DOHH2 (cell line): ENCODE data around the gene SP7.

Experiments used
- H3F3A ChIP-seq: fragments of 200-600 bp; sonication (generic), shearing (Covaris generic); 2 replicates; pipeline ENCODE4 v1.6.0; 2016; ENCODE audit warnings: antibody characterized with exemption, mild to moderate bottlenecking; ENCODE audit not compliant: control insufficient read depth, insufficient read depth
- H3K27ac ChIP-seq: fragments of 200-600 bp; sonication (generic); 2 replicates; pipeline ENCODE4 v1.5.1; 2014; ENCODE audit warnings: low read depth, mild to moderate bottlenecking, low read length, moderate library complexity
- H3K27me3 ChIP-seq: fragments of 200-600 bp; sonication (generic); 2 replicates; pipeline ENCODE4 v1.6.1; 2014; ENCODE audit warnings: mild to moderate bottlenecking, low read length, mixed read lengths; ENCODE audit not compliant: control insufficient read depth
- H3K36me3 ChIP-seq: fragments of 200-600 bp; sonication (generic); 2 replicates; pipeline ENCODE4 v1.6.1; 2014; ENCODE audit warnings: mild to moderate bottlenecking, low read length, moderate library complexity, mixed read lengths; ENCODE audit not compliant: control insufficient read depth
- H3K4me1 ChIP-seq: fragments of 200-600 bp; sonication (generic); 2 replicates; pipeline ENCODE4 v1.6.1; 2014; ENCODE audit warnings: mild to moderate bottlenecking, low read length, mixed read lengths; ENCODE audit not compliant: control insufficient read depth
- H3K4me2 ChIP-seq: fragments of 200-600 bp; sonication (generic); 2 replicates; pipeline ENCODE4 v1.6.0; 2014; ENCODE audit warnings: mild to moderate bottlenecking, low read length, moderate library complexity
- H3K4me3 ChIP-seq: fragments of 200-600 bp; sonication (generic); 2 replicates; pipeline ENCODE4 v1.5.1; 2014; ENCODE audit warnings: mild to moderate bottlenecking, low read length, mixed read lengths
- H3K79me2 ChIP-seq: fragments of 200-600 bp; sonication (generic); 2 replicates; pipeline ENCODE4 v1.6.1; 2014; ENCODE audit warnings: mild to moderate bottlenecking, low read length, mixed read lengths; ENCODE audit not compliant: control insufficient read depth
- H3K9me2 ChIP-seq: fragments of 200-600 bp; sonication (generic); replicated peaks from 2 replicates; pipeline ENCODE4 v1.6.1; 2014; ENCODE audit warnings: mild to moderate bottlenecking, low read length, mixed read lengths; ENCODE audit not compliant: control insufficient read depth
- H3K9me3 ChIP-seq: fragments of 200-600 bp; sonication (generic); 2 replicates; pipeline ENCODE4 v1.6.1; 2014; ENCODE audit warnings: antibody characterized with exemption, low read length, mixed read lengths; ENCODE audit not compliant: control insufficient read depth, insufficient read depth
- H4K20me1 ChIP-seq: fragments of 200-600 bp; sonication (generic); 2 replicates; pipeline ENCODE4 v1.6.0; 2014; ENCODE audit warnings: low read depth, mild to moderate bottlenecking, antibody characterized with exemption, low read length, moderate library complexity; ENCODE audit not compliant: control insufficient read depth, insufficient read depth
- EZH2phosphoT487 ChIP-seq: fragments of 200-600 bp; sonication (generic); IDR thresholded peaks from 2 replicates; pipeline ENCODE4 v1.6.1; 2017; ENCODE audit warnings: borderline replicate concordance, mild to moderate bottlenecking, antibody characterized with exemption, low read length, moderate library complexity, mixed read lengths
- TF ChIP-seq, protein P1 (sequence below): fragments of 200-600 bp; sonication (generic); IDR thresholded peaks from one replicate; pipeline ENCODE4 v1.5.1; 2014; ENCODE audit warnings: antibody characterized with exemption, mild to moderate bottlenecking, low read depth, low read length; ENCODE audit not compliant: poor library complexity, severe bottlenecking

The SP7 gene

GRCh38 chr12:53324113-53324778 lies 11.9 kb downstream of the SP7 start:
- Histone ChIP-seq H3K9me3 (no peaks in the 10 kb centered on the region), H3K79me2 (peaks cover 13% of the 10 kb centered on the region), H3K27me3 (0 out of 2 replicates have a peak, but pooled peaks cover 3% of the 10 kb centered on the region), H3F3A (peaks cover 14% of the 10 kb centered on the region), H3K36me3 (peaks cover 11% of the 10 kb centered on the region), H3K4me3 (peak overlapping the region; percentile 87), H3K4me1 (peaks cover 40% of the 10 kb centered on the region), H3K9me2 (no peaks in the 10 kb centered on the region), H4K20me1 (no peaks in the 10 kb centered on the region), H3K27ac (peak overlapping the region; percentile 86), H3K4me2 (peak overlapping the region; percentile 95)
- TF ChIP-seq EZH2phosphoT487: no peak
- TF ChIP-seq, protein P1, sequence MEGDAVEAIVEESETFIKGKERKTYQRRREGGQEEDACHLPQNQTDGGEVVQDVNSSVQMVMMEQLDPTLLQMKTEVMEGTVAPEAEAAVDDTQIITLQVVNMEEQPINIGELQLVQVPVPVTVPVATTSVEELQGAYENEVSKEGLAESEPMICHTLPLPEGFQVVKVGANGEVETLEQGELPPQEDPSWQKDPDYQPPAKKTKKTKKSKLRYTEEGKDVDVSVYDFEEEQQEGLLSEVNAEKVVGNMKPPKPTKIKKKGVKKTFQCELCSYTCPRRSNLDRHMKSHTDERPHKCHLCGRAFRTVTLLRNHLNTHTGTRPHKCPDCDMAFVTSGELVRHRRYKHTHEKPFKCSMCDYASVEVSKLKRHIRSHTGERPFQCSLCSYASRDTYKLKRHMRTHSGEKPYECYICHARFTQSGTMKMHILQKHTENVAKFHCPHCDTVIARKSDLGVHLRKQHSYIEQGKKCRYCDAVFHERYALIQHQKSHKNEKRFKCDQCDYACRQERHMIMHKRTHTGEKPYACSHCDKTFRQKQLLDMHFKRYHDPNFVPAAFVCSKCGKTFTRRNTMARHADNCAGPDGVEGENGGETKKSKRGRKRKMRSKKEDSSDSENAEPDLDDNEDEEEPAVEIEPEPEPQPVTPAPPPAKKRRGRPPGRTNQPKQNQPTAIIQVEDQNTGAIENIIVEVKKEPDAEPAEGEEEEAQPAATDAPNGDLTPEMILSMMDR: no peak

- peaks cover 17% of the 10 kb centered on the region for H3K79me2 ChIP-seq
- no peaks in the 10 kb centered on the region for H4K20me1 ChIP-seq
- TF ChIP-seq, protein P1: no peak
- TF ChIP-seq EZH2phosphoT487: no peak
- H3K4me2 ChIP-seq: peak overlapping the region; percentile 90
- H3K4me1 ChIP-seq: peaks cover 32% of the 10 kb centered on the region
- peaks cover 31% of the 10 kb centered on the region for H3K36me3 ChIP-seq
- H3K27me3 ChIP-seq: no peaks in the 10 kb centered on the region
- peak overlapping the region; percentile 87 for H3K27ac ChIP-seq
- H3F3A ChIP-seq: peaks cover 10% of the 10 kb centered on the region
- H3K4me3 ChIP-seq: peak overlapping the region; percentile 97
- no peaks in the 10 kb centered on the region for H3K9me3 ChIP-seq
- H3K9me2 ChIP-seq: no peaks in the 10 kb centered on the region
Observed at GRCh38 chr12:53320352-53321195, 15.6 kb downstream of the SP7 start.

DNA sequence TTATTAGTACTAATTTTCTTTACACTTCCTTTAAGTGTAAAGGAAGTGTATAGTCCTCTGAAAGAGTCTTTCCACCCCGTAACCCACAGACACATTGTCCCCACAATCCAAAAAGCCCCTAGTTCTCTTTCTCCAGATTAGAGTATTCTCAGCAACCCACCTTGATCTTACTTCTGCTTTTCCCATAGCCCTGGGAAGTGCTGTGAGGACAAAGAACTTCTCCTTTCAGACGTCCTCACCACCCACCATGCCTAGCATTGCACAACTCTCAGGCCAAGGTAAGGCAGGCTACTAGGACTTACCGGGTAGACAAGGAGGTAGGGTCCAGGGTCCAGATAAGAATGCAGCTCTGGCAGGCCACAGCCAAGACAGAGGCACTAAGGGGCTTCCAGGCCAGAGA lies 22.2 kb downstream of the SP7 start:
- Histone ChIP-seq H3K9me2 (no peaks in the 10 kb centered on the region), H3K27me3 (no peaks in the 10 kb centered on the region), H3K36me3 (peaks cover 44% of the 10 kb centered on the region), H3K27ac (no peak overlapping the region), H3K4me3 (no peak overlapping the region), H3K4me2 (no peak overlapping the region), H4K20me1 (no peaks in the 10 kb centered on the region), H3K79me2 (peaks cover 4% of the 10 kb centered on the region; the same call in 1 of the 2 replicates), H3K4me1 (no peaks in the 10 kb centered on the region), H3K9me3 (no peaks in the 10 kb centered on the region), H3F3A (no peaks in the 10 kb centered on the region)
- TF ChIP-seq, protein P1: no peak
- TF ChIP-seq EZH2phosphoT487: no peak
